IMR-90 (cell line): ENCODE results near the gene KCNMB1. TPM values are rescaled to one million over a fixed set of nuclear protein-coding genes. Genes with fewer than 3 reads are reported as not detected.

ENCODE experiments used
- ATAC-seq: fragments of 200-7000 bp; cut with Tn5 transposase; 2 replicates; pipeline ENCODE4 v1.9.1; 2020; ENCODE audit warnings: low read depth, mild to moderate bottlenecking, moderate library complexity
- BruUV-seq: library from RNA; stranded (reverse); fragments of 400-500 nt; replicated peaks from 2 replicates; lab custom pipeline; 2021; lab: Mats Ljungman, UMichigan
- CTCF ChIA-PET: fragments of 300-600 bp; formaldehyde crosslinking; extraction: SDS; loops from one replicate; lab custom pipeline; 2021; ENCODE audit warnings: antibody characterized with exemption; lab: Yijun Ruan, JAX
- POLR2A ChIA-PET: fragments of 300-600 bp; sonication (Branson Sonifier 250); formaldehyde crosslinking; loops from one replicate; lab custom pipeline; 2022; ENCODE audit warnings: antibody characterized with exemption; ENCODE audit not compliant: unreplicated experiment; lab: Charles Lee
- DNase-seq: peaks from one replicate; pipeline ENCODE4 v3.0.0; 2013
- H2AFZ ChIP-seq: replicated peaks from 2 replicates; pipeline ENCODE3; 2013; ENCODE audit warnings: low read length, mild to moderate bottlenecking; ENCODE audit not compliant: poor library complexity
- H2AK5ac ChIP-seq: 2 replicates; pipeline ENCODE4 v1.6.1; 2013; ENCODE audit warnings: low read depth, low read length, inconsistent platforms
- H2AK9ac ChIP-seq: replicated peaks from 2 replicates; pipeline ENCODE3; 2013; ENCODE audit warnings: mild to moderate bottlenecking, low read depth, low read length, moderate library complexity; ENCODE audit not compliant: poor library complexity
- H2BK120ac ChIP-seq: 2 replicates; pipeline ENCODE4 v1.6.1; 2013; ENCODE audit warnings: low read depth, low read length, inconsistent platforms
- H2BK15ac ChIP-seq: 3 replicates; pipeline ENCODE4 v1.6.1; 2013; ENCODE audit warnings: low read depth, low read length, inconsistent platforms
- H2BK20ac ChIP-seq: 2 replicates; pipeline ENCODE4 v1.6.1; 2013; ENCODE audit warnings: low read depth, mild to moderate bottlenecking, inconsistent platforms, low read length, moderate library complexity
- H2BK5ac ChIP-seq: 2 replicates; pipeline ENCODE4 v1.6.1; 2013; ENCODE audit warnings: mild to moderate bottlenecking, low read depth, low read length, inconsistent platforms; ENCODE audit not compliant: poor library complexity, severe bottlenecking
- H3K14ac ChIP-seq: replicated peaks from 2 replicates; pipeline ENCODE4 v1.6.1; 2013; ENCODE audit warnings: low read depth, low read length, inconsistent platforms
- H3K18ac ChIP-seq: 2 replicates; pipeline ENCODE4 v1.6.1; 2013; ENCODE audit warnings: low read depth, low read length, control low read depth
- H3K23ac ChIP-seq: 2 replicates; pipeline ENCODE4 v1.6.1; 2013; ENCODE audit warnings: low read depth, low read length, inconsistent platforms
- H3K27ac ChIP-seq: 2 replicates; pipeline ENCODE4 v1.5.1; 2013; ENCODE audit warnings: mild to moderate bottlenecking, control low read depth, low read length; ENCODE audit not compliant: insufficient read depth
- H3K27me3 ChIP-seq: 2 replicates; pipeline ENCODE4 v1.6.1; 2013; ENCODE audit warnings: low read length; ENCODE audit not compliant: control insufficient read depth, insufficient read depth
- H3K36me3 ChIP-seq: 2 replicates; pipeline ENCODE4 v1.6.1; 2013; ENCODE audit warnings: low read length, mixed read lengths; ENCODE audit not compliant: control insufficient read depth, insufficient read depth
- H3K4ac ChIP-seq: 2 replicates; pipeline ENCODE4 v1.6.1; 2013; ENCODE audit warnings: low read depth, low read length, inconsistent platforms
- H3K4me1 ChIP-seq: 2 replicates; pipeline ENCODE4 v1.6.1; 2013; ENCODE audit warnings: low read length, mixed read lengths; ENCODE audit not compliant: control insufficient read depth, insufficient read depth
- H3K4me2 ChIP-seq: 2 replicates; pipeline ENCODE4 v1.6.1; 2013; ENCODE audit warnings: low read depth, mild to moderate bottlenecking, control low read depth, low read length, moderate library complexity
- H3K4me3 ChIP-seq: 2 replicates; pipeline ENCODE4 v1.5.1; 2013; ENCODE audit warnings: low read depth, mild to moderate bottlenecking, control low read depth, low read length, moderate library complexity; ENCODE audit not compliant: insufficient read depth
- H3K56ac ChIP-seq: 2 replicates; pipeline ENCODE4 v1.6.1; 2013; ENCODE audit warnings: low read length, inconsistent platforms; ENCODE audit not compliant: insufficient read depth; ENCODE audit errors: extremely low read depth
- H3K79me1 ChIP-seq, 2 experiments: 2 replicates each; pipeline ENCODE4 v1.6.1; 2013; ENCODE audit warnings: low read length in 2 of 2, inconsistent platforms in 1 of 2, low read depth in 1 of 2
- H3K9ac ChIP-seq: 2 replicates; pipeline ENCODE4 v1.6.1; 2013; ENCODE audit warnings: low read depth, low read length, control low read depth
- H3K9me1 ChIP-seq: 2 replicates; pipeline ENCODE4 v1.6.1; 2013; ENCODE audit warnings: low read length, inconsistent platforms; ENCODE audit not compliant: insufficient read depth
- H3K9me3 ChIP-seq: 2 replicates; pipeline ENCODE4 v1.6.1; 2013; ENCODE audit warnings: low read length; ENCODE audit not compliant: control insufficient read depth, insufficient read depth
- H4K20me1 ChIP-seq: 2 replicates; pipeline ENCODE4 v1.6.1; 2013; ENCODE audit warnings: low read length, inconsistent platforms; ENCODE audit not compliant: insufficient read depth
- H4K5ac ChIP-seq: 2 replicates; pipeline ENCODE4 v1.6.1; 2013; ENCODE audit warnings: mild to moderate bottlenecking, low read depth, low read length, control low read depth
- H4K8ac ChIP-seq, 2 experiments: 2 replicates each; pipeline ENCODE4 v1.6.1; 2013; ENCODE audit warnings: low read depth in 2 of 2, low read length in 2 of 2, control low read depth in 1 of 2, inconsistent platforms in 1 of 2
- H4K91ac ChIP-seq: 2 replicates; pipeline ENCODE4 v1.6.1; 2013; ENCODE audit warnings: low read depth, low read length, inconsistent platforms; ENCODE audit not compliant: insufficient read depth
- CEBPB ChIP-seq: IDR thresholded peaks from 2 replicates; pipeline ENCODE4 v1.6.1; 2012; ENCODE audit warnings: low read depth, low read length, improper control_type of control experiment
- MAFK ChIP-seq: IDR thresholded peaks from 2 replicates; pipeline ENCODE4 v1.6.1; 2012; ENCODE audit warnings: low read depth, low read length, improper control_type of control experiment
- SMC3 ChIP-seq: fragments of 150-350 bp; IDR thresholded peaks from 2 replicates; pipeline ENCODE4 v1.6.1; 2016; ENCODE audit warnings: low read depth, mild to moderate bottlenecking, antibody characterized with exemption, low read length, moderate library complexity
- WGBS, 2 experiments: methylation state at CpG; one replicate each; pipeline versions ENCODE4 v1.1.5 to v1.1.7; 2013; ENCODE audit warnings: missing lambda C conversion rate in 2 of 2; ENCODE audit not compliant: insufficient read length in 1 of 2; ENCODE audit errors: extremely low coverage in 2 of 2; 5-methylcytosine and 5-hydroxymethylcytosine counted together
- dilution Hi-C: fragments of 300-500 bp; cut with HindIII; formaldehyde crosslinking; loops from one replicate; pipeline ENCODE4 v1.14.3; 2018; ENCODE audit warnings: low sequenced_read_pairs; ENCODE audit not compliant: unreplicated experiment
- in situ Hi-C: fragments of 300-500 bp; cut with MboI; formaldehyde crosslinking; loops from 3 replicates; pipeline ENCODE4 v1.14.3; 2019; ENCODE audit warnings: low sequenced_read_pairs, inconsistent platforms, mixed read lengths
- intact Hi-C: fragments of 100-400 bp; cut with micrococcal nuclease; formaldehyde crosslinking; loops from 2 replicates; pipeline ENCODE4 v1.10.0; 2022
- polyA plus RNA-seq, 3 experiments: library from polyadenylated mRNA; depleted of rRNA; stranded (reverse); fragments of >200 nt; gene quantifications; 2 replicates each; pipeline ENCODE4 v1.2.3, GENCODE V29; 2012; ENCODE audit warnings: low replicate concordance in 1 of 3
- total RNA-seq: library from RNA; depleted of rRNA; stranded (reverse); fragments of >200 nt; gene quantifications from 2 replicates; pipeline ENCODE4 v1.2.3, GENCODE V29; 2012
- TF ChIP-seq, protein P1 (sequence below): fragments of 150-350 bp; IDR thresholded peaks from 2 replicates; pipeline ENCODE4 v1.6.1; 2017; ENCODE audit warnings: mild to moderate bottlenecking, antibody characterized with exemption, low read length, low read depth

The KCNMB1 gene
- total and polyA plus RNA-seq, 2 of the 4 experiments (the other 2 are of a cell fraction), result not detected

DNA sequence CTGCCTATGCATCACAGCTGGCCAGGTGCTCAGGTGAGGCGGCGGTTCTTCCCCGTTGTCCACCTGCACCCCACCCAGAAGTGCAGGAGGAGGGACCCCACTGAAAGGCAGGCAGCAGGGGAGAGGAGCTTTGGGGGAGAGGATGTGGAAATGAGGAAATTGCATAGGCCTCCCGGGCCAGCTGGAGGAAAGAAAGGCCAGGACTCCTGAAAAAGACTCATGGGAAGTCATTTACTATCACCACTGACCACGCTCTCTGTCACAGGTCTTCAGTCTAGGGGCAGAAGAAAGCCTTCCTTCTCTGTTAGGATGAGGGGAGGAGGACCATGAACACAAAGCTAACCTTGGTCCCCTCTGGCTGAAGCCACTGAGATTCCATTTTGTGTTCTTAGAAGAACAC, 28.1 kb downstream of the KCNMB1 start:
- no peak overlapping the region for H3K56ac ChIP-seq
- H3K4me1 ChIP-seq, result no peaks in the 10 kb centered on the region
- no peak overlapping the region for H3K18ac ChIP-seq
- H4K8ac ChIP-seq, result no peak overlapping the region
- no peak overlapping the region for H3K4ac ChIP-seq
- ChIA-PET POLR2A (no interaction called here), CTCF (no interaction called here)
- no peaks in the 10 kb centered on the region for H4K20me1 ChIP-seq
- H3K79me1 ChIP-seq, result no peaks in the 10 kb centered on the region
- intact Hi-C loops (no loop called here), dilution Hi-C loops (no loop called here), in situ Hi-C loops (no loop called here)
- H4K91ac ChIP-seq, result no peak overlapping the region
- no peaks in the 10 kb centered on the region for H3K36me3 ChIP-seq
- no peaks in the 10 kb centered on the region for H3K9me1 ChIP-seq
- H3K27ac ChIP-seq, result no peak overlapping the region
- WGBS, 2 experiments, result no CpG with 5 or more reads among the region's 5 CpGs
- H3K9me3 ChIP-seq, result no peaks in the 10 kb centered on the region
- no peak for TF ChIP-seq MAFK
- TF ChIP-seq, protein P1, sequence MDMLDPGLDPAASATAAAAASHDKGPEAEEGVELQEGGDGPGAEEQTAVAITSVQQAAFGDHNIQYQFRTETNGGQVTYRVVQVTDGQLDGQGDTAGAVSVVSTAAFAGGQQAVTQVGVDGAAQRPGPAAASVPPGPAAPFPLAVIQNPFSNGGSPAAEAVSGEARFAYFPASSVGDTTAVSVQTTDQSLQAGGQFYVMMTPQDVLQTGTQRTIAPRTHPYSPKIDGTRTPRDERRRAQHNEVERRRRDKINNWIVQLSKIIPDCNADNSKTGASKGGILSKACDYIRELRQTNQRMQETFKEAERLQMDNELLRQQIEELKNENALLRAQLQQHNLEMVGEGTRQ, result no peak
- TF ChIP-seq SMC3, result no peak
- no peak for TF ChIP-seq CEBPB
- DNase-seq (no peak), ATAC-seq (no peak)
- H4K5ac ChIP-seq, result no peak overlapping the region
- no peak overlapping the region for H2BK15ac ChIP-seq
- no peak overlapping the region for H3K14ac ChIP-seq
- no peak overlapping the region for H2BK120ac ChIP-seq
- no peak overlapping the region for H2AFZ ChIP-seq
- no peak overlapping the region for H2AK5ac ChIP-seq
- H3K4me3 ChIP-seq, result no peak overlapping the region
- BruUV-seq, result no TSS peak
- no peak overlapping the region for H3K4me2 ChIP-seq
- H3K9ac ChIP-seq, result no peak overlapping the region
- no peak overlapping the region for H3K23ac ChIP-seq
- no peak overlapping the region for H2AK9ac ChIP-seq
- no peak overlapping the region for H2BK20ac ChIP-seq
- no peaks in the 10 kb centered on the region for H3K27me3 ChIP-seq
- H2BK5ac ChIP-seq, result no peak overlapping the region
